NCI-H2196 (cell line): ENCODE measurements around the gene ULBP1.
"Not testable (repeated sequence)": the region's sequence is repeated elsewhere in the genome, so short reads cannot be mapped to it uniquely, and the experiment has no call there.

ENCODE experiments used
- DNase-seq: peaks from one replicate; lab custom pipeline; 2025; ENCODE audit not compliant: unreplicated experiment; lab: John Stamatoyannopoulos, UW

Gene ULBP1

GRCh38 chr6:149951626-149952025 lies 12.1 kb upstream of the ULBP1 start:
- no peak for DNase-seq

DNA sequence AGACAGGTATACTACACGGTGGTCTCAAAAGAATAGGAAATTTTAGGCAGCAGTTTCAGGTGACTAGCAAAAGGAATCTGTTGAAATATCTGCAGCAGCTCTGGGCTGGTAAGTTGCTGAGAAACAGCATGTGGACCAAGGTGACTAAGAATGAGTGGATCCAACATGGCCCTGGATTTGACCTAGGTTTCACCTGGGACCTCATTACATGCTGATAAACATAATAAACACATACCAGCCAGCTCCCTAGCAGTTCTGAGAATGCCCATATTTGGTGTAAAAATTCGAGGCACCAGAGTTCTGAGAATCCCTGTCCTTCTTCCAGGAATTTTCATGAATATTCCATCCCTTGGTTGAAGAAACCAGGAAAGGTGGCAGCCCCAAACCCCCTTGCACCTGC lies 10.4 kb upstream of the ULBP1 start:
- DNase-seq: not testable (repeated sequence)

- not testable (repeated sequence) for DNase-seq
Measured at GRCh38 chr6:149953934-149954327, 9.8 kb upstream of the ULBP1 start.

GRCh38 chr6:149954328-149954983 lies 9.3 kb upstream of the ULBP1 start:
- not testable (repeated sequence) for DNase-seq

DNA sequence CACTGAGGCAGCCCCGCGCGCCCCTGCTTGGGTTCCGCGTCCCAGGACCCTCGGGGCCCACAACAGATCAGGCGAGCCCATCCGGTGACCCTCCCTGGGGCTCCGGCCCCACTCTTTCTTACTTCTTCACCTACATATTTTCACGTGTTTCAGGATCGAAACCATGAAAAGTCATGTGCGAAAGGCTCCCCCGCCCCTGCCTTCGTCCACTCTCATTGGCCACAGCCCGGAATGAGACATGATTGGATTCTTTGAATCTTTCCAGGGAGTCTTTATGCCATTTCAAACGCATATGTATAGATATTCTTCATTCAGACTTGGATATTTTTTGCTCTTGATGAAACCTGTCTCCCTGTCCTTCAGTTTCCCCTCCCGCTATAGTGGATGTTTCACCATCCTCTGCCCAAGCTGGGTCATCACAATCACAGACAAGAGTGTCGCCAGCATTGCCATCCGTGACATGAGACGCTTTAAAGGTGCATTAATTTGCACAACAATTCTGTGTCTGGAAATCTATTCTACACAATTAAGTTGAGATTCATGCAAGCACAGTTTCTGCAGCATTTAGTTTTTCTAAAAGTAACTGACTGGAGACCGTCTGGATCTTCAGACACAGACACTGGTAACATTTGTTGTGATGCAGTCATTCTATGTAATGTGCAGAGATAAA lies 8.6 kb upstream of the ULBP1 start:
- DNase-seq: not testable (repeated sequence)

DNA sequence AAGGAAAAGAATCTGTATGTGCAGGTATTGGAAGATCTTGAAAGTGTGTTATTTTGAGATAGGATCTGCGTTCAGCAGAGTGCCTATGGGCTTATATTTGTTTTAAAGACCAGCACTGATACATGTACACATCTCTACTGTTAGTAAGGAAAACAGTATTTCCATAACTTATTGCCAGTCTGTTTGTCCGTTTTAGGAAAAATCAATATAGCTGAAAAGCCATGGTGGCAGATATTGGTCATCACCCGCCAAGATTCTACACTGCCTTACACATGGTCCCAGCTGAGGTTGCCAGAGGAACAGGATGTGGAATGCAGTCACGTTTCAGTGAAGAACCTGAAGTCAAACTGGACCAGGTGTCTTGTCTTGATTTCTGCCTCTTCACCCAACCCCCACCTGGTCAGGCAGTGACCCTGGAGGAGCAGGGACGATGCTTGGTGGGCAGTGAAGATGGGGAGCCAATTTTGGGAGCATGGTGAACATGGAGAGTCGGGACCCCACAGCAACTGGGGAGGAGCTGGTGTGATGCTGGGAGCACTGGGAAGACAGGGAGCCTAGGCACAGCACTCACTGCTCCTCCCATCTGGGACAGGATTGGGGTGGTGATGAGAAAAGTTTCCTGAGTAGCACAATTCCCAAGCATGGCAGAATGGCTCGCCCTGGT lies 8.0 kb upstream of the ULBP1 start:
- DNase-seq: not testable (repeated sequence)

GRCh38 chr6:149958124-149958523 lies 5.6 kb upstream of the ULBP1 start:
- DNase-seq: not testable (repeated sequence)

- not testable (repeated sequence) for DNase-seq
Measured at GRCh38 chr6:149959806-149960205, 3.9 kb upstream of the ULBP1 start.

DNA sequence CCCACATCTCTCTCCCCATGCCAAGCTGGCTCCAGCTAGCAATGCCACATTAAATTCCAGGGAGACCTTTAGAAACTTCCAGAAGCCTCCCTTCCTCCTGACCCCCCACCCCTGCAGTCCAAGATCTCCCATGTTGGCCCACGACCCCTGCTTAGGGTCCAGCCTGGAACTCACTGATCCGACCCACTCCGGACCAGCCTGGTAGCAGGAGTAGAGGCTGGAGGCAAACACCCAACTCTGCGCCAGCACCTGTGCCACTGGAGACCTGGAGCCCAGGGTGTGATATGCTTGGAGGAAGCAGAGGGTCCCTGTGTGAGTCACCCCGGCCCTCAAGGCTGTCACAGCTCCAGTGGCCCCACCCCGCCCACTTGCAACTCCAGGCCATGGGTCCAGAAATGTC lies 3.3 kb upstream of the ULBP1 start:
- DNase-seq: no peak

DNA sequence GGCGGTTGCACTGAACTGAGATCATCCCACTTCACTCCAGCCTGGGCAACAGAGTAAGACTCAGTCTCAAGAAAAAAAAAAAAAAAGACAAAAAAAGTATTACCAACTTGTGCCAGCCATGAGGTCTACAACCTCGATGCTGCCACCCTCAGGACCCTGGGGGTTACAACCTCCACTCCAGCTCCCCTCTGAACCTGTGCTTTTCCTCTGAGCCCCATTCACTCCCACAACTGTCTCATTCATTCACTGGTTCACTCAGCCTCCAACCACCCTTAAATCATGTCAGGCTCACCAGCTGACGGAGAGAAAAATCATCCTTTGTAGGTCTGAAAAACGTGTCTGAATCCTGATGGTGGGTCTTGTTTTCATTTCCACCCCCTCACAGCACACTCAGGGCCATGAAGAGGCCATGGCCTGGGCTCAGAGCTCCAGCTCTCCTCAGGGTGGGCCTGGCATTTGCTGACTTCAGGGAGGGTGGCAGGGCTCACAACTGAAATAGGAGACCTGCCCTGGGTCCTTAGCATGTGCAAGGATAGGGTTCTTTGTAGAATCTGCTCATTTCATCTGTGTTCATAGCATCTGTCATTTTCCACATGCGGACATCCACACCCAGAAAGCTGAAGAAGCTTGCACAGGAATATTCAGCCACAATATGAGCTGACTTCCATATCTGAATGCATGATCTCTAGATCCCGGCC lies 1.9 kb upstream of the ULBP1 start:
- DNase-seq: no peak

DNA sequence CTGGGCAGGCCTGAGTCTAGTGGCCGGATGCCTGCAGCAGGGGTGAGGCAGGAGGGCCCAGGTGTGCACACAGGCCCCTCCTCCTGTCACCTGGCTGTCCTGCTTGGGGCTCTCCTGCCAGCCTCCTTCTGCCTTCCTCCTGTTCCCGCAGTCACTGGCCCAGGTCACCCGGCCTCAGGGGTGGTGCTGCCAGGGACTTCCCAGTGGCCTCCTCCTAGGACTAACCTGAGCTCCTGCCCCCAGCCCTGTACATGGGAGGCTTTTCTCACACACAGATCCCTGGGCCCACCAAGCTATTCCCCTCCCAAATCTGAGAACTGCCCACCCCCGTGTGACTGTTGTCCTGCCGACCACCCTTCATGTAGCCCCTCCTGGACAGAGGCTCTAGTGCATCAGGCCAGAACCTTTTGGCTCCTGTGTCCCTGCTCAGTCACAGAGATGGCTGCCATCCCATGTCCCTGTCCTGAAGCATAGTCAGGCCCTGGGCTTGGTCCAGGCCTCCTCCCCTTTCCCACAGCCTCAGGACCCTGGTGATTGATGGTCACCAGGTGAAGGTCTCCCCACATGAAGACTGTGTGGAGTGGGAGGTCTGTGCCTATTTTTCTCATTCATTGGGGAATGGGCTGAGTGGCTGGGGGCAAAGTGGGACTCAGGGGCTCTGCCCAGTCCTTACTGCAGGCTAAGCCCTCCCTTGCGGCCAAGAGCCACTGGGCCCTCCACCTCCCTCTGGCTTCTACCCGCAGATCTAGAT lies 1.1 kb upstream of the ULBP1 start:
- DNase-seq: no peak

DNA sequence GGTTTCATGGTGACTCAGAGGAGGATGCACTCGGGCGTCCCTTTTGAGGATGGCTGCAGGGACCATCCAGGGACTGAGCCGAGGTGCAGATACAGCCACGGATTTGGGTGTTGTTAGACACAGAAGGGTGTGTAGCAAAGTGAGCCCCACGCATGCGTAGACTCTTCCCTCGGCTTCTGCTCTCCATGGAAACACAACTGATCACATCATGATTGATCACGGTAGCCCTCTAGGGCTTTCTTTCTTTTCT lies 606 bp upstream of the ULBP1 start:
- peak; percentile 61 for DNase-seq

DNA sequence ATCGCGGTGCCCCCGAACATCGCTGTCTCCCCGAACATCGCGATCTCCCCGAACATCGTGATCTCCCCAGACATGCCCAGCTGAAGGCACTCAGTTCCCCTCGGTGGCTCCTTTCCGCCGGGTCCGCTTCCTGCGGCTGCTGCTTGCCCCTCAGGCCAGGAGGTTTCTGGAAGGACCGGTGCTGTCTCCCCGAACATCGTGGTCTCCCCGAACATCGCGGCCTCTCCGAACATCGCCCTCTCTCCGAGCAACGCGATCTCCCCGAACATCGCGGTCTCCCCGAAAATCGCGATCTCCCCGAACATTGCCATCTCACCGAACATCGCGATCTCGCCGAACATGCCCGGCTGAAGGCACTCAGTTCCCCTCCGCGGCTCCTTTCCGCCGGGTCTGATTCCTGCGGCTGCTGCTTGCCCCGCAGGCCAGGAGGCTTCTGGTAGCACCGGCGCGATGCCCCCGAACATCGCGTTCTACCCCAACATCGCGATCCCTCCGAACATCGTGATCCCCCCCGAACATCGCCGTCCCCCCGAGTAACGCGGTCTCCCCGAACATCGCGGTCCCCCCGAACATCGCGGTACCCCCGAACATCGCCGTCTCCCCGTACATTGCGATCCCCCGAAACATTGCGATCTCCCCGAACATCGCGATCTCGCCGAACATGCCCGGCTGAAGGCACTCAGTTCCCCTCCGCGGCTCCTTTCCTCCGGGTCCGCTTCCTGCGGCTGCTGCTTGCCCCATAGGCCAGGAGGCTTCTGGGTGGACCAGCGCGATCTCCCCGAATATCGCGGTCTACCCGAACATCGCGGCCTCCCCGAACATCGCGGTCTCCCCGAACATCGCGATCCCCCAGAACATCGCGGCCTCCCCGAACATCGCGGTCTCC lies 808 bp downstream of the ULBP1 start:
- no peak for DNase-seq

DNA sequence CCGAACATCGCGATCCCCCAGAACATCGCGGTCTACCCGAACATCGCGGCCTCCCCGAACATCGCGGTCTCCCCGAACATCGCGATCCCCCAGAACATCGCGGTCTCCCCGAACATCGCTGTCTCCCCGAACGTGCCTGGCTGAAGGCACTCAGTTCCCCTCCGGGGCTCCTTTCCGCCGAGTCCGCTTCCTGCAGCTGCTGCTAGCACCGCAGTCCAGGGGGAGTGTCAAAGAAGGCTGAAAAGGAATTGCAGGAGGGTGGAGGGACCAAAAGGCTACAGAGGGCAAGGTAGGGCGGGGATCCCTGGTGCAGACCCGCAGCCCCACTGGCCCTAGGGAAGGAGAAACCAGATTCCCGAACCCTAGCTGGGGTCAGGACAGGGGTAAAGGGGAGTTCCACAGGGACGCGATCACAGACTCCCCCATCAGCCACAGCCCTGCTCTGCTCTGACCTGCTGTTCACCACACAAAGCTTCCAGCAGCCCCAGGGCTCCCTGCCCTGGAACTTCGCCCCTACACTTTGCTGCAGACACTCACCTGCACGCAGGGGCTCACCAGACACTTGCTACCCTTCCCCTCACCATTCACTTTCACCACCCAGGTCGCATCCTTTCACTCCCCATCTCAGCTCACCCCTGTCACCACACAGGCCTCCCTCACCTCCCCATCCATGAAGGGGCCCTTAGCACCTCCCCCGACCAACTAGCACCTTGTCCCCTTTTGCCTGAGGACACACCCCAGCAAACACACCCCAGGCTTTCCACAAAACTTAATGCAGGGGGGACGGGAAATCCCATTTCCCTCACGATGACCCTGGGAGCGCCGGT lies 1.7 kb downstream of the ULBP1 start:
- no peak for DNase-seq

DNA sequence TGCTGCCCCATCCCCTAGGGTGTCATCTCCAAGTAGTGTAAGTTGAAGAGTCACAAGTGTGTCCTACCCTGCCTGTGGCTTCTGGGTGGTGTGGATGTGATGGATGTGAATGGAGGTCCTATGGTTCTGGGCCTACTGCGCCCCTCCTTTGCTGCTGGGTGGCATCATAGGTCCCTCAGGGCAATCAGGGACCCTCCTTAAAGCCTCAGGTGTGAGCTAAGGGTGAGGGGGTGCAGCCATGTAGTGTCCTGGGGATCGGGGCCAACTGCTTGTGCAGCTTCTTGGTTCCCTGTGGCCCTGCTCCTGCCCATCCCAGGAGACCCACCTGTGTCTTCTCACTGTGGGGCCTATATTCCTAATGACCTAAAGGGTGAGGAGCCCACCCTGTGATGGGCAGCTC lies 2.6 kb downstream of the ULBP1 start:
- not testable (repeated sequence) for DNase-seq

- DNase-seq: no peak
Measured at GRCh38 chr6:149967591-149967990, 3.8 kb downstream of the ULBP1 start.

DNA sequence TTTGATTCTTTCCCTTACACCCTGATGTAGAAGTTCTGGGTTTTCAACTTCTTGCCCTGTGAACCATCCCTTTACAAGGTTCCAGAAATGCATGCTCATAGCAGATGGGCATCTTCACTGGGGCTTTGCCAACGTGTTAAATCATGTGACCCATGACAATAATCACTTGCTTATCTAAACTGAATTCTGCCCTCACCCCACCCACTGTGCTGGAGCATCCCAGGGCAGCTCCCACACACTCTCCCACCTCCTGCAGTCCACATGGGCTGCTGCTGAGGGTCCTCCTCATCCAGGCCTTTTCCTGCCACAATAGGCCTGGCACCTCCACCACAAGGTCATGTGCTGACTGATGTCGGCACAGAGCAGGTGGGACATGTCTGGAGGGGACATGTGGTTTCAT lies 4.3 kb downstream of the ULBP1 start:
- not testable (repeated sequence) for DNase-seq

- DNase-seq: not testable (repeated sequence)
Measured at GRCh38 chr6:149968909-149969308, 5.2 kb downstream of the ULBP1 start.

DNA sequence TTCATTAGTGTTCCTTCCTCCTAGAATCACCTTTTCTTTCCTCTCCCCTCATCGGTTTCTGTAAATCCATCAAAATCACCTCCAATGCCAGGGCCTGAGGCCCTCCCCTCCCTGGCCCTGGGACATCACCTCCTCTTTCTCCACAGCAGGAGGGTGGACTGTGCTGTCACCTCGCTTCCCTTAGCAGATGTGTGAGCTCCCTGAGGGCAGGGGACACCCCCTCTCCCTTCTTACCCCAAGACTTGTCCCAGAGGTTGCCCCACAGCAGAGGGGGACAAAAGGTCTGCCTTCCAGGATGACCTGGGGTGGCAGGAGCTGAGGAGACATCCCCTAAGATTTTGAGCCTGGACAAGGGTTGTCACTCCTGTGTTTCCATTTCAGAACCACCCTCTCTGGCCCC lies 5.9 kb downstream of the ULBP1 start:
- DNase-seq: no peak
